ENCODE data around the gene LUZP2.

GRCh38 chr11:24617856-24618255, 121.0 kb downstream of the LUZP2 start:
- TF ChIP-seq EP300 (IDR thresholded peaks at IDR 0.05) (no peak), CTCF (IDR thresholded peaks at IDR 0.05) (no peak), POLR2A (IDR thresholded peaks at IDR 0.05) (no peak)
